Measurements from ENCODE around the gene CYP1B1.
A peak's percentile ranks its signal among the peaks of the same experiment; 100 is the strongest.
"Not testable (repeated sequence)": the region's sequence is repeated elsewhere in the genome, so short reads cannot be mapped to it uniquely, and the experiment has no call there.

Gene CYP1B1

GRCh38 chr2:38075507-38076151 lies at the start of gene CYP1B1:
Gene CYP1B1 (minus strand): TSS chr2:38076151. CDS start chr2:38075388, 763 bp downstream.
- no peak for DNase-seq

- no peak for DNase-seq
Observed at GRCh38 chr2:38125007-38125406, 49.1 kb upstream of the CYP1B1 start.

- no peak for DNase-seq
Observed at GRCh38 chr2:38123911-38124310, 48.0 kb upstream of the CYP1B1 start.

- no peak for DNase-seq
Observed at GRCh38 chr2:38122344-38122743, 46.4 kb upstream of the CYP1B1 start.

- DNase-seq = no peak
Observed at GRCh38 chr2:38121481-38121880, 45.5 kb upstream of the CYP1B1 start.

- DNase-seq = no peak
Observed at GRCh38 chr2:38120829-38121228, 44.9 kb upstream of the CYP1B1 start.

- DNase-seq = no peak
Observed at GRCh38 chr2:38120264-38120592, 44.3 kb upstream of the CYP1B1 start.

GRCh38 chr2:38116762-38117161 lies 40.8 kb upstream of the CYP1B1 start:
- DNase-seq = no peak

- DNase-seq = peak; percentile 59
Observed at GRCh38 chr2:38115216-38116032, 39.5 kb upstream of the CYP1B1 start.

- no peak for DNase-seq
Observed at GRCh38 chr2:38113981-38114708, 38.2 kb upstream of the CYP1B1 start.

GRCh38 chr2:38113051-38113450 lies 37.1 kb upstream of the CYP1B1 start:
- no peak for DNase-seq

- DNase-seq = not testable (repeated sequence)
Observed at GRCh38 chr2:38111350-38111749, 35.4 kb upstream of the CYP1B1 start.

- DNase-seq = no peak
Observed at GRCh38 chr2:38109732-38110181, 33.8 kb upstream of the CYP1B1 start.

GRCh38 chr2:38108907-38109731 lies 33.2 kb upstream of the CYP1B1 start:
- DNase-seq = no peak

- DNase-seq = no peak
Observed at GRCh38 chr2:38107738-38108410, 31.9 kb upstream of the CYP1B1 start.

- no peak for DNase-seq
Observed at GRCh38 chr2:38106405-38107094, 30.6 kb upstream of the CYP1B1 start.

- DNase-seq = no peak
Observed at GRCh38 chr2:38105922-38106321, 30.0 kb upstream of the CYP1B1 start.

GRCh38 chr2:38104598-38104997 lies 28.6 kb upstream of the CYP1B1 start:
- no peak for DNase-seq

- DNase-seq = no peak
Observed at GRCh38 chr2:38100328-38100727, 24.4 kb upstream of the CYP1B1 start.

- DNase-seq = no peak
Observed at GRCh38 chr2:38099099-38100028, 23.4 kb upstream of the CYP1B1 start.

Measured in NK-92 treated with Interleukin-12 subunit alpha and Interleukin-12 subunit beta, amount 100 ng/mL, for 24 hours (cell line).